Ascending aorta (tissue), 2 donors: ENCODE results near the gene CLOCK. TPM values are rescaled to one million over a fixed set of nuclear protein-coding genes. Genes with fewer than 3 reads are reported as not detected.
"Not testable (repeated sequence)": the region's sequence is repeated elsewhere in the genome, so short reads cannot be mapped to it uniquely, and the experiment has no call there.

Experiments used
- DNase-seq, 2 donors: peaks; one replicate each; pipeline ENCODE4 v3.0.0-alpha.2; 2019; ENCODE audit warnings: low spot score in 2 of 2
- H3K27ac ChIP-seq, 2 donors: fragments of 200-600 bp; sonication (generic); one replicate each; pipeline ENCODE4 v1.5.1; 2016 to 2017; ENCODE audit warnings: mild to moderate bottlenecking in 1 of 2
- H3K27me3 ChIP-seq: fragments of 200-600 bp; sonication (generic); one replicate; pipeline ENCODE4 v1.5.1; 2017
- H3K36me3 ChIP-seq, 2 donors: fragments of 200-600 bp; sonication (generic); one replicate each; pipeline ENCODE4 v1.5.1; 2016
- H3K4me1 ChIP-seq, 2 donors: fragments of 200-600 bp; sonication (generic); one replicate each; pipeline ENCODE4 v1.5.1; 2016 to 2017; ENCODE audit warnings: mild to moderate bottlenecking in 1 of 2
- H3K4me3 ChIP-seq, 2 donors: fragments of 200-600 bp; sonication (generic); one replicate each; pipeline ENCODE4 v1.5.1; 2016 to 2017; ENCODE audit warnings: mild to moderate bottlenecking in 1 of 2
- H3K9me3 ChIP-seq, 2 donors: fragments of 200-600 bp; sonication (generic); one replicate each; pipeline ENCODE4 v1.5.1; 2016
- CTCF ChIP-seq, 3 experiments: fragments of 200-600 bp in 2 of 3; fragments of 450-650 bp in 1 of 3; sonication (generic) in 2 of 3; IDR thresholded peaks; one replicate each; pipeline ENCODE4 v1.5.1; 2016 to 2019; ENCODE audit warnings: antibody characterized with exemption in 3 of 3, mild to moderate bottlenecking in 1 of 3, moderate library complexity in 1 of 3
- intact Hi-C: fragments of 100-400 bp; cut with DNase I; formaldehyde crosslinking; loops from one replicate; pipeline ENCODE4 v1.15.1; 2023
- total RNA-seq: library from RNA; depleted of rRNA; stranded (reverse); fragments of >200 nt; gene quantifications from one replicate; pipeline ENCODE4 v1.1.0, GENCODE V29; 2016

Gene CLOCK, protein sequence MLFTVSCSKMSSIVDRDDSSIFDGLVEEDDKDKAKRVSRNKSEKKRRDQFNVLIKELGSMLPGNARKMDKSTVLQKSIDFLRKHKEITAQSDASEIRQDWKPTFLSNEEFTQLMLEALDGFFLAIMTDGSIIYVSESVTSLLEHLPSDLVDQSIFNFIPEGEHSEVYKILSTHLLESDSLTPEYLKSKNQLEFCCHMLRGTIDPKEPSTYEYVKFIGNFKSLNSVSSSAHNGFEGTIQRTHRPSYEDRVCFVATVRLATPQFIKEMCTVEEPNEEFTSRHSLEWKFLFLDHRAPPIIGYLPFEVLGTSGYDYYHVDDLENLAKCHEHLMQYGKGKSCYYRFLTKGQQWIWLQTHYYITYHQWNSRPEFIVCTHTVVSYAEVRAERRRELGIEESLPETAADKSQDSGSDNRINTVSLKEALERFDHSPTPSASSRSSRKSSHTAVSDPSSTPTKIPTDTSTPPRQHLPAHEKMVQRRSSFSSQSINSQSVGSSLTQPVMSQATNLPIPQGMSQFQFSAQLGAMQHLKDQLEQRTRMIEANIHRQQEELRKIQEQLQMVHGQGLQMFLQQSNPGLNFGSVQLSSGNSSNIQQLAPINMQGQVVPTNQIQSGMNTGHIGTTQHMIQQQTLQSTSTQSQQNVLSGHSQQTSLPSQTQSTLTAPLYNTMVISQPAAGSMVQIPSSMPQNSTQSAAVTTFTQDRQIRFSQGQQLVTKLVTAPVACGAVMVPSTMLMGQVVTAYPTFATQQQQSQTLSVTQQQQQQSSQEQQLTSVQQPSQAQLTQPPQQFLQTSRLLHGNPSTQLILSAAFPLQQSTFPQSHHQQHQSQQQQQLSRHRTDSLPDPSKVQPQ
- 17.6 TPM for total RNA-seq

DNA sequence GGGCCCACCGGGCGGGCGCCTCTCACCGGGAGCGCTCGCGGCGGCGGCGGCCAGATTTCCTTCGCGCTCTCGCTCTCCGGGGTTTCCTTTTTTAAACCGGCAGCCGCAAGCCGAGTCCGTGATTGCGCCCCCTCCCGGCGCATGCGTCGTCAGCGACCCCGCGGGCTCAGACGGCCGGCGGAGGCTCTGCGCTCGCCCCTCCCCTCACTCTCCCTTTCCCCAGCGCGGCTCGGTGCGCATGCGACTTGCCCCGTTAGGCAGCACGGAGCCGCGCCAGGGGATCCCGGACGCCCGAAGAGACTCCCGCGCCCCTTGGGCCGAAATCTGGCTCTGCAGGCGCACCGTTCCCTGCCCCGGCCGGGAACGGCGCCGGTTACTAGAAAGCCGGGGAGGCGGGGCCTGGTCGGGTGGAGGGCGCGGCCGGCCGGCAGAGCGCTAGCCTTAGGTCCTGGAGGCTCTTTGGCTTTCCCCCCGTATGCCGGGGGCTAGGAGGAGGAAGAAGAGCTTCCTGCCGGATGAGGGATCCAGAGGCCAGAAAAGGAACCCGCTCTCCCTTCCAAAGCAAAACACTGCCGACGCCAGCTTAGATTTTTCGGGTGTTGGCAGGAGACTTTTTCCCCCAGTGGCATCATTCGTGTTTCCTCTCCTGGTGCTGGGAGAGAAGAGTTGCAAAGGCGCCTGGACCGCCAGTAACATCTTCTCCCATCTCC is at the start of gene CLOCK:
Gene CLOCK, minus strand, starts transcription at position 154 of the 710 bp plus-strand sequence. CDS start 64,124 bp downstream, outside the sequence.
- intact Hi-C loops = loop anchor here (1.0 to 5.0 kb wide), 5 partner anchors 150 to 765 kb away; partner anchors contain the start of genes CEP135, EXOC1 and SRD5A3
- H3K4me3 ChIP-seq = peak within 1 kb of the TSS; percentile 87 to 91
- H3K27me3 ChIP-seq = no peaks in the 10 kb centered on the region
- peak within 1 kb of the TSS; percentile 96 to 97 for H3K27ac ChIP-seq
- peak; percentile 39 to 91 for DNase-seq
- peaks cover 0 to 18% of the 10 kb centered on the region in 2 donors for H3K4me1 ChIP-seq
- H3K36me3 ChIP-seq = no peaks in the 10 kb centered on the region
- TF ChIP-seq CTCF (IDR thresholded peaks at IDR 0.05) = peak; percentile 39 to 58 (median 57)
- no peaks in the 10 kb centered on the region for H3K9me3 ChIP-seq

DNA sequence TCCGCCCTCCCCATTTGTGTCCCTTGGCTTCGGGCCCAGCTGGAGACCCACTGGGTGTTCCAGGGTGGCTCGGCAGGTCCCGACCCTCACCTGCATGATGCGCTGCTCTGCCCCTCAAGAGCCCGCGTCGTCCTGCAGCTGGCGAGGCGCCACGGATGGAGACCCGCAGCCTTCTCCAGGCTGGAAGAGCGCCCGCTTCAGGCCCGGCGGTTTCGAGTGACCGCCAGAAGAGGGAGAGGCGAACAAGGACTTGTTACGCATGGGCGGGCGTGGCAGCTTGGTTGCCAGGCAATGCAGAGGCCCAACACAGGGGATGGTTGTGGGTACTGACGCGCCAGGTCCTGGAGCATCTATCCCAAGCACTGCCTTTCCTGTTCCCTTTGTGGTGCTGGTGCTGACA is 45.3 kb upstream of the CLOCK start, which contains the start of gene PDCL2:
Gene PDCL2, minus strand, starts transcription at position 232 of the 400 bp plus-strand sequence. Its CDS starts 136 bp downstream, at position 96.
- Histone ChIP-seq H3K4me3 (no peak within 1 kb of the TSS), H3K27me3 (no peaks in the 10 kb centered on the region), H3K27ac (no peak within 1 kb of the TSS), H3K36me3 (no peaks in the 10 kb centered on the region), H3K9me3 (peaks cover 0 to 5% of the 10 kb centered on the region in 2 donors), H3K4me1 (no peaks in the 10 kb centered on the region)
- TF ChIP-seq CTCF (IDR thresholded peaks at IDR 0.05) = no peak
- DNase-seq = no peak
- intact Hi-C loops = no loop called here

GRCh38 chr4:55588160-55588559 is 41.5 kb upstream of the CLOCK start:
- no peak overlapping the region for H3K4me3 ChIP-seq
- intact Hi-C loops = no loop called here
- H3K27ac ChIP-seq = no peak overlapping the region
- peaks cover 0 to 8% of the 10 kb centered on the region in 2 donors for H3K9me3 ChIP-seq
- TF ChIP-seq CTCF (IDR thresholded peaks at IDR 0.05) = no peak
- DNase-seq = no peak
- no peaks in the 10 kb centered on the region for H3K4me1 ChIP-seq
- H3K27me3 ChIP-seq = no peaks in the 10 kb centered on the region
- H3K36me3 ChIP-seq = no peaks in the 10 kb centered on the region

DNA sequence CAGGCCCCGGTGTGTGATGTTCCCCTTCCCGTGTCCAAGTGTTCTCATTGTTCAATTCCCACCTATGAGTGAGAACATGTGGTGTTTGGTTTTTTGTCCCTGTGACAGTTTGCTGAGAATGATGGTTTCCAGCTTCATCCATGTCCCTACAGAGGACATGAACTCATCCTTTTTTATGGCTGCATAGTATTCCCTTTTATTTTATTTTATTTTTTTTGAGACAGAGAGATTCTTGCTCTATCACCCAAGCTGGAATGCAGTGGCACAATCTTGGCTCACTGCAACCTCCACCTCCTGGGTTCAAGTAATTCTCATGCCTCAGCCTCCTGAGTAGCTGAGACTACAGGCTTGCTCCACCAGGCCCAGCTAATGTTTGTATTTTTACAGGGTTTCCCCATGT is 36.1 kb upstream of the CLOCK start:
- H3K27ac ChIP-seq, H3K4me3 ChIP-seq, DNase-seq, H3K9me3 ChIP-seq, H3K36me3 ChIP-seq, H3K4me1 ChIP-seq, intact Hi-C loops, H3K27me3 ChIP-seq: not testable (repeated sequence)

GRCh38 chr4:55578341-55579010 is 31.8 kb upstream of the CLOCK start:
- H3K4me3 ChIP-seq = no peak overlapping the region

More at GRCh38 chr4:55578341-55579010, 31.8 kb upstream of the CLOCK start:
- intact Hi-C loops = no loop called here
- no peaks in the 10 kb centered on the region for H3K27me3 ChIP-seq
- peaks cover 0 to 12% of the 10 kb centered on the region in 2 donors for H3K9me3 ChIP-seq
- no peak for TF ChIP-seq CTCF (IDR thresholded peaks at IDR 0.05)
- no peaks in the 10 kb centered on the region for H3K4me1 ChIP-seq
- H3K36me3 ChIP-seq = no peaks in the 10 kb centered on the region
- DNase-seq = no peak
- H3K27ac ChIP-seq = no peak overlapping the region
